ENCODE results near the gene PDE6G.
"Not testable (repeated sequence)": the region's sequence is repeated elsewhere in the genome, so short reads cannot be mapped to it uniquely, and the experiment has no call there.

PDE6G gene

GRCh38 chr17:81635431-81635830 is 20.9 kb downstream of the PDE6G start:
- no peak for DNase-seq (ENCODE audit: low read depth)

GRCh38 chr17:81631482-81631881 is 24.9 kb downstream of the PDE6G start:
- DNase-seq (ENCODE audit: low read depth): no peak

DNA sequence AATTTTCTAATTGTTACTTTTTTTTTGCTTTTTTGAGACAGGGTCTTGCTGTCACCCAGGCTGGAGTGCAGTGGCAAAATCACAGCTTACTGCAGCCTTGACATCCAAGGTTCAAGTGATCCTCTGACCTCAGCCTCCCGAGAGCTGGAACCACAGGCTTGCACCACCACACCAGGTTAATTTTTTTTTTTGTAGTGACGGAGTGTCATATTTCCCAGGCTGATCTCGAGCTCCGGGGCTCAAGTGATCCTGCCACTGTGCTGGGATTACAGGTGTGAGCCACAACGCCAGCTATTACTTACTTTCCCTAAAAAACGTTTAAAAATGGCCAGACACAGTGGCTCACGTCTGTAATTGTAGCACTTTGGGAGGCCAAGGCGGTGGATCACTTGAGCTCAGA is 26.1 kb downstream of the PDE6G start:
- DNase-seq (ENCODE audit: low read depth): no peak

DNA sequence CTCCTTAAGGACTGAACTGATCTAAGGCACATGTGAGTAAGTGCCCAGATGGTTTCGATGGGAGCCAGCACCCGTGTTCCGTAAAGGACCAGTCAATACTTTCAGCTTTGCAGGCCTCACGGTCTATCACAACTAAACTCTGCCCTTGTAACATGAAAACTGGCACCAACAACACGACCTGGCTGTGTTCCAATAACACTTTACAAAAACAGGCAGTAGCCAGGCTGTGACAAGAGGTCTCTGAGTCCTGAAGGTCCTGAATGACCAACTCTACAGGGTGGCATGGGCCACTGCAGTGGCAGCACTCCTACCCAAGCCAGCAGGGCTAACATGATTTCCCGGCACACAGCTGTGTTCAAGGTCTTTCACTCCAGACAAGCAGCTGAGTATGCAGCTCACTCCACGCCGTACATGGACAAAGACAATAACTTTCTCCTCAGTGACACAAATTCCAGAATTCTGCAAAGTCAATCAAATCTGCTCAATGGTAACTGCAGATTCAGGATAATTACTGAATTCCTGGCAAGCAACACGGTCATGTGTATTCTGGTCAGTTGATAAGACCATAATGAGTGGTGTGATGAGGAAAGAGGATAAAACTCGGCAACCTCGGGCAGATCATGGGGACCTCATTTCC is 34.7 kb downstream of the PDE6G start:
- DNase-seq (ENCODE audit: low read depth): no peak

DNA sequence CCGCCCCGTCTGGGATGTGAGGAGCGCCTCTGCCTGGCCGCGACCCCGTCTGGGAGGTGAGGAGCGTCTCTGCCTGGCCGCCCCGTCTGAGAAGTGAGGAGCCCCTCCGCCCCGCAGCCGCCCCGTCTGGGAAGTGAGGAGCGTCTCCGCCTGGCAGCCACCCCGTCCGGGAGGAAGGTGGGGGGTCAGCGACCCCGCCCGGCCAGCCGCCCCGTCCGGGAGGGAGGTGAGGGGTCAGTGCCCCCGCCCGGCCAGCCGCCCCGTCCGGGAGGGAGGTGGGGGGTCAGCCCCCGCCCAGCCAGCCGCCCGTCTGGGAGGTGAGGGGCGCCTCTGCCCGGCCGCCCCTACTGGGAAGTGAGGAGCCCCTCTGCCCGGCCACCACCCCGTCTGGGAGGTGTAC is 38.0 kb downstream of the PDE6G start:
- DNase-seq (ENCODE audit: low read depth): not testable (repeated sequence)

- no peak for DNase-seq (ENCODE audit: low read depth)
Observed at GRCh38 chr17:81616877-81617276, 39.5 kb downstream of the PDE6G start.

DNA sequence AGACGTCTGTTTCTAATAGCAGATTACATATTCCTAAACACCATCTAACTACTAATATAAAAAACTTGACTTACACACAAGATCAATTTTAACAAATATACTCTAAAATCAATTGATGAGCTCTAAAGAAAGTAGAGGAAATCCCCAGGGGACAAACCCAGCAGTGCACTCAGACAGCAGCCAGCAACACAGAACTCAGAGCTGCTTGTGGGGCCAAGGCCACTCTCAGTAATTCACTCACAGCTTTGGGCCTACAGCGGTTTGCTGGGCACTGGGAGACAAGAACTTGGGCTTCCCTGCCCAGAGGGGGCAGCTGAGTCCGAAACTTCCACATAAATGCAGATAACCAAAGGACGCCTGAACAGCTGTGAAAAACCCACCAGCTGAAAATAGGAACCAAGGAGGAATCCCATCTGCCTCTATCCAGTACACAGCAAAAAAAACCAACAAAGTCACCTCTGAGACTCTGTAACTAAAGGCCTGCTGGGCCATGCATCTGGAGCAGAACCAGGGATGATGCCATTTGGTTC is 40.9 kb downstream of the PDE6G start:
- DNase-seq (ENCODE audit: low read depth): no peak

- DNase-seq (ENCODE audit: low read depth): no peak
Observed at GRCh38 chr17:81612172-81612970, 44.0 kb downstream of the PDE6G start.

GRCh38 chr17:81609541-81610311 is 46.6 kb downstream of the PDE6G start:
- no peak for DNase-seq (ENCODE audit: low read depth)

GRCh38 chr17:81608605-81609004 is 47.7 kb downstream of the PDE6G start:
- no peak for DNase-seq (ENCODE audit: low read depth)

DNA sequence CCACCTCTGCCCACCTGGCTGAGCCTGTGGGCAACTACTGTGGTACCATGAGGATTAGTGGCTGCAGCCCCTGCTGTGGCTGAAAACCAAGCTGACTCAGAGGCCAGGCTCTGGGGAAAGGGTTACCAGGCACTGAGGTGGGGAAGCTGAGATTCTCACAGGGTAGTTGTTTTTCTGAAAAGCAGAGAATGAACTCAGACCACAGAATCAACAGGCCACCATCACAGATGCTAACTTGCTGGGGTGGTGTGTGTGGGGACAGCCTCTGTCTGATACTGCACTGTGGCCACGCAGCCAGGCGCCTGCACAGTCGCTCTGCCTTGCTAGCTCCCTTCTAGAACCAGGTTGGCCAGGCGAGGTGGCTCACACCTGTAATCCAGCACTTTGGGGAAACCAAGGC is 48.3 kb downstream of the PDE6G start:
- no peak for DNase-seq (ENCODE audit: low read depth)

DNA sequence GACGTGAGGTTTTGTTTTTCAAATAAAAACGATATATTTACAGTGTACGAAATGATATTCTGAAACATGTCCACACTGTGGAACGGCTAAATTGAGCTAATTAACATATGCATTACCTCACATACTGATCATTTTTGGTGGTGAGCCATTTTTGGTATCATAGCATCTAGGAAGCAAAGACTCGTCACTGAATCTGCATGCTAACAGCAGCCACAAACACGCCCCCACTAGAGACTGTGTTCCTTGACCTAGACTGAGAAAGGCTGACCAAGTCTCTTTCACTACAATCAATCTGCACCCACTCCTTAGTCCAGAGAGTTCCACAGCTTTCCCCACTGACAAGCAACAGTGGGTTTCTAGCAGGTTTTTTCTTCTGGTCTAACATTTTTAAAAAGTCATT is 48.9 kb downstream of the PDE6G start:
- no peak for DNase-seq (ENCODE audit: low read depth)

GRCh38 chr17:81603846-81604610 is 52.3 kb downstream of the PDE6G start:
- DNase-seq (ENCODE audit: low read depth): no peak

GRCh38 chr17:81601525-81602120 is 54.7 kb downstream of the PDE6G start:
- no peak for DNase-seq (ENCODE audit: low read depth)
